HCT116 (cell line): ENCODE data around the gene ATP8B3. TPM values are rescaled to one million over a fixed set of nuclear protein-coding genes. Genes with fewer than 3 reads are reported as not detected.

Source experiments
- ATAC-seq: fragments of 200-7000 bp; cut with Tn5 transposase; 2 replicates; pipeline ENCODE4 v1.9.1; 2020; ENCODE audit warnings: mild to moderate bottlenecking, moderate library complexity
- BruUV-seq: library from RNA; stranded (reverse); fragments of 400-500 nt; replicated peaks from 2 replicates; lab custom pipeline; 2021; lab: Mats Ljungman, UMichigan
- CTCF ChIA-PET: fragments of 300-600 bp; sonication (Branson Sonifier 250); formaldehyde crosslinking; loops from one replicate; lab custom pipeline; 2021; ENCODE audit warnings: antibody characterized with exemption; lab: Charles Lee
- POLR2A ChIA-PET: fragments of 300-600, 350-600 bp; sonication (Branson Sonifier 250); formaldehyde crosslinking; loops from one replicate; lab custom pipeline; 2021; ENCODE audit warnings: antibody characterized with exemption; lab: Charles Lee
- RAD21 ChIA-PET, 2 experiments: fragments of 300-600 bp; sonication (Branson Sonifier 250); formaldehyde crosslinking; loops; one replicate each; lab custom pipeline; 2023; ENCODE audit warnings: low total read pairs in 2 of 2; ENCODE audit not compliant: uncharacterized antibody in 2 of 2, unreplicated experiment in 2 of 2, low non-redundant PET in 1 of 2; lab: Charles Lee
- DNase-seq: peaks from one replicate; pipeline ENCODE4 v3.0.0-alpha.2; 2010; ENCODE audit warnings: low read depth, low spot score
- H2AFZ ChIP-seq: fragments of 200-600 bp; shearing (Covaris generic), sonication (generic); 2 replicates; pipeline ENCODE4 v1.6.1; 2017; ENCODE audit warnings: low read depth, mixed run types, mixed read lengths, antibody characterized with exemption, low read length; ENCODE audit not compliant: poor library complexity, severe bottlenecking
- H3K27ac ChIP-seq: 2 replicates; pipeline ENCODE4 v1.5.1; 2012; ENCODE audit warnings: low read depth, low read length
- H3K27me3 ChIP-seq: fragments of 200-600 bp; sonication (generic); 2 replicates; pipeline ENCODE4 v1.6.1; 2016; ENCODE audit warnings: mixed run types, low read length, mixed read lengths; ENCODE audit not compliant: insufficient read depth
- H3K36me3 ChIP-seq, 2 experiments: fragments of 200-500 bp in 1 of 2; fragments of 200-600 bp in 1 of 2; sonication (Bioruptor generic) in 1 of 2; sonication (generic) in 1 of 2; 2 replicates each; pipeline versions ENCODE4 v1.5.1 to v1.6.1; 2014 to 2016; ENCODE audit warnings: low read length in 2 of 2, inconsistent platforms in 1 of 2, mixed read lengths in 1 of 2, mixed run types in 1 of 2; ENCODE audit not compliant: insufficient read depth in 2 of 2, control insufficient read depth in 1 of 2
- H3K4me1 ChIP-seq, 2 experiments: fragments of 200-600 bp in 1 of 2; sonication (generic) in 1 of 2; 2 replicates each; pipeline versions ENCODE4 v1.5.1 to v1.6.1; 2012 to 2017; ENCODE audit warnings: low read length in 2 of 2, inconsistent platforms in 1 of 2, mild to moderate bottlenecking in 1 of 2, mixed read lengths in 1 of 2, mixed run types in 1 of 2, moderate library complexity in 1 of 2; ENCODE audit not compliant: insufficient read depth in 2 of 2, control insufficient read depth in 1 of 2
- H3K4me2 ChIP-seq: fragments of 200-600 bp; sonication (generic); 2 replicates; pipeline ENCODE4 v1.6.1; 2017; ENCODE audit warnings: mixed run types, low read length, mixed read lengths
- H3K4me3 ChIP-seq, 2 experiments: fragments of 200-600 bp in 1 of 2; sonication (generic) in 1 of 2; replicated peaks in 1 of 2; 2 replicates each; pipeline ENCODE4 v1.5.1; 2011 to 2016; ENCODE audit warnings: low read length in 2 of 2, control low read depth in 1 of 2, low read depth in 1 of 2, mild to moderate bottlenecking in 1 of 2, mixed read lengths in 1 of 2, mixed run types in 1 of 2
- H3K79me2 ChIP-seq: fragments of 200-600 bp; sonication (generic); 2 replicates; pipeline ENCODE4 v1.6.1; 2017; ENCODE audit warnings: mild to moderate bottlenecking, mixed run types, low read length, moderate library complexity, mixed read lengths; ENCODE audit not compliant: insufficient read depth
- H3K9ac ChIP-seq: fragments of 200-600 bp; sonication (generic); 2 replicates; pipeline ENCODE4 v1.6.1; 2016; ENCODE audit warnings: low read length, mixed read lengths
- H3K9me2 ChIP-seq: fragments of 200-600 bp; sonication (generic), shearing (Covaris generic); 2 replicates; pipeline ENCODE4 v1.6.1; 2017; ENCODE audit warnings: mixed run types, mild to moderate bottlenecking, moderate library complexity; ENCODE audit not compliant: insufficient read depth
- H3K9me3 ChIP-seq, 2 experiments: fragments of 200-500 bp in 1 of 2; fragments of 200-600 bp in 1 of 2; sonication (Bioruptor generic) in 1 of 2; sonication (generic) in 1 of 2; 2 replicates each; pipeline ENCODE4 v1.6.1; 2014 to 2017; ENCODE audit warnings: low read length in 2 of 2, mixed read lengths in 2 of 2, inconsistent platforms in 1 of 2, low read depth in 1 of 2, mild to moderate bottlenecking in 1 of 2, mixed run types in 1 of 2, moderate library complexity in 1 of 2; ENCODE audit not compliant: control insufficient read depth in 1 of 2, insufficient read depth in 1 of 2
- H4K20me1 ChIP-seq: fragments of 200-600 bp; sonication (generic), shearing (Covaris generic); 2 replicates; pipeline ENCODE4 v1.6.1; 2017; ENCODE audit warnings: mixed run types, mild to moderate bottlenecking, moderate library complexity; ENCODE audit not compliant: insufficient read depth
- ATF3 ChIP-seq: IDR thresholded peaks from 2 replicates; pipeline ENCODE4 v1.6.1; 2012
- CBX3 ChIP-seq: IDR thresholded peaks from 2 replicates; pipeline ENCODE4 v1.6.1; 2012; ENCODE audit warnings: low read depth
- CEBPB ChIP-seq: IDR thresholded peaks from 2 replicates; pipeline ENCODE4 v1.6.1; 2012; ENCODE audit warnings: low read depth
- CTCF ChIP-seq, 3 experiments: fragments of 200-600 bp in 1 of 3; sonication (generic) in 1 of 3; IDR thresholded peaks in 2 of 3; conservative IDR thresholded peaks in 1 of 3; 2 replicates each; pipeline ENCODE4 v1.5.1; 2012 to 2017; ENCODE audit warnings: low read depth in 2 of 3, low read length in 2 of 3, antibody characterized with exemption in 1 of 3, borderline replicate concordance in 1 of 3, control low read depth in 1 of 3, mild to moderate bottlenecking in 1 of 3, mixed read lengths in 1 of 3, mixed run types in 1 of 3, moderate library complexity in 1 of 3; ENCODE audit not compliant: insufficient read depth in 1 of 3
- EGR1 ChIP-seq: IDR thresholded peaks from 2 replicates; pipeline ENCODE4 v1.6.1; 2012; ENCODE audit warnings: low read depth
- EZH2 ChIP-seq: fragments of 200-600 bp; sonication (generic); IDR thresholded peaks from 2 replicates; pipeline ENCODE4 v1.6.1; 2017; ENCODE audit warnings: antibody characterized with exemption, mixed run types
- EZH2phosphoT487 ChIP-seq: fragments of 200-600 bp; IDR thresholded peaks from 2 replicates; pipeline ENCODE4 v1.6.1; 2018; ENCODE audit warnings: antibody characterized with exemption, borderline replicate concordance
- FOSL1 ChIP-seq: IDR thresholded peaks from 2 replicates; pipeline ENCODE4 v1.6.1; 2012; ENCODE audit warnings: low read depth
- JUND ChIP-seq: IDR thresholded peaks from 2 replicates; pipeline ENCODE4 v1.6.1; 2012
- POLR2A ChIP-seq: IDR thresholded peaks from 2 replicates; pipeline ENCODE4 v1.7.0; 2011; ENCODE audit warnings: borderline replicate concordance; ENCODE audit not compliant: insufficient read depth, insufficient read length; ENCODE audit errors: extremely low read depth
- POLR2AphosphoS5 ChIP-seq: IDR thresholded peaks from 2 replicates; pipeline ENCODE4 v1.6.1; 2011; ENCODE audit warnings: mild to moderate bottlenecking, low read depth, low read length, moderate library complexity
- RAD21 ChIP-seq: IDR thresholded peaks from 2 replicates; pipeline ENCODE4 v1.6.1; 2012; ENCODE audit warnings: low read depth, mild to moderate bottlenecking
- REST ChIP-seq: IDR thresholded peaks from 2 replicates; pipeline ENCODE4 v1.6.1; 2012; ENCODE audit warnings: low read depth
- SIN3A ChIP-seq: IDR thresholded peaks from 2 replicates; pipeline ENCODE4 v1.6.1; 2012; ENCODE audit warnings: low read depth
- SRF ChIP-seq: IDR thresholded peaks from 2 replicates; pipeline ENCODE4 v1.6.1; 2012; ENCODE audit warnings: low read depth
- TCF7L2 ChIP-seq: IDR thresholded peaks from 2 replicates; pipeline ENCODE4 v1.7.0; 2011; ENCODE audit warnings: borderline replicate concordance, inconsistent platforms; ENCODE audit not compliant: insufficient read depth, insufficient read length; ENCODE audit errors: extremely low read depth
- YY1 ChIP-seq: IDR thresholded peaks from 2 replicates; pipeline ENCODE4 v1.6.1; 2011; ENCODE audit warnings: low read length, low read depth, moderate library complexity, mild to moderate bottlenecking; ENCODE audit not compliant: insufficient replicate concordance; ENCODE audit errors: extremely low read depth
- ZBTB33 ChIP-seq: IDR thresholded peaks from 2 replicates; pipeline ENCODE4 v1.6.1; 2011; ENCODE audit warnings: mild to moderate bottlenecking, low read length, moderate library complexity; ENCODE audit not compliant: insufficient replicate concordance; ENCODE audit errors: extremely low read depth
- ZFX ChIP-seq: fragments of 450-650 bp; IDR thresholded peaks from 2 replicates; pipeline ENCODE4 v1.6.1; 2017
- ZNF274 ChIP-seq: fragments of 200-500 bp; sonication (Bioruptor generic); IDR thresholded peaks from 2 replicates; pipeline ENCODE4 v1.6.1; 2014; ENCODE audit warnings: mild to moderate bottlenecking, low read depth, low read length, inconsistent platforms
- intact Hi-C: fragments of 100-400 bp; cut with micrococcal nuclease; formaldehyde crosslinking; loops from 2 replicates; pipeline ENCODE4 v1.10.0; 2022
- total RNA-seq: library from RNA; stranded (reverse); gene quantifications from one replicate; pipeline ENCODE4 v1.2.1, GENCODE V29; 2021; ENCODE audit not compliant: unreplicated experiment

The ATP8B3 gene
- total RNA-seq, 1 experiment from 2014 or later, result 17.0 TPM

- H4K20me1 ChIP-seq, result peaks cover 4% of the 10 kb centered on the region; the same call in 1 of the 2 replicates
- H3K9me3 ChIP-seq, result no peaks in the 10 kb centered on the region
- POLR2A ChIA-PET, result no interaction called here
- H3K36me3 ChIP-seq, result peaks cover 2 to 6% of the 10 kb centered on the region in 2 experiments; a peak in 1 of 4 replicates
- peaks cover 92% of the 10 kb centered on the region for H3K79me2 ChIP-seq
- DNase-seq (no peak), ATAC-seq (no peak)
- H3K27me3 ChIP-seq, result no peaks in the 10 kb centered on the region
- H3K9ac ChIP-seq, result no peak overlapping the region
- no peak overlapping the region for H2AFZ ChIP-seq
- no peak overlapping the region for H3K27ac ChIP-seq
- no peak overlapping the region for H3K4me3 ChIP-seq
- TF ChIP-seq POLR2A (no peak), TCF7L2 (no peak), CEBPB (no peak), JUND (no peak), POLR2AphosphoS5 (no peak), RAD21 (no peak), ATF3 (no peak), ZNF274 (no peak), ZFX (no peak), EZH2 (no peak), SIN3A (no peak), EZH2phosphoT487 (no peak), ZBTB33 (no peak), FOSL1 (no peak), EGR1 (no peak), CBX3 (no peak), YY1 (no peak), CTCF (IDR thresholded peaks at IDR 0.05 in 2 of 3, conservative IDR thresholded peaks at IDR 0.05 in 1 of 3; ENCODE audit: borderline replicate concordance in 1 of 3, insufficient read depth in 1 of 3, low read depth in 2 of 3, low read length in 2 of 3) (no peak), SRF (no peak), REST (no peak)
- no peaks in the 10 kb centered on the region for H3K9me2 ChIP-seq
- intact Hi-C loops, result no loop called here
- no peak overlapping the region for H3K4me2 ChIP-seq
- CTCF ChIA-PET, result no interaction called here
- RAD21 ChIA-PET, result no interaction called here
- BruUV-seq, result no TSS peak
- peaks cover 0 to 33% of the 10 kb centered on the region in 2 experiments; a peak in 1 of 4 replicates for H3K4me1 ChIP-seq
Measured at GRCh38 chr19:1760020-1760419, 52.1 kb downstream of the ATP8B3 start.
